Heart left ventricle (tissue), 13 donors: ENCODE data around the gene LRRC63.

ENCODE experiments used
- POLR2A ChIP-seq, 2 donors: fragments of 450-650 bp; IDR thresholded peaks; one replicate each; pipeline ENCODE4 v1.6.1; 2017; ENCODE audit warnings: antibody characterized with exemption in 2 of 2, mild to moderate bottlenecking in 2 of 2, moderate library complexity in 2 of 2
- TF ChIP-seq, protein P1 (sequence below), 12 donors: fragments of 200-600 bp; sonication (generic) in 4 of 12; IDR thresholded peaks; one replicate each; pipeline versions ENCODE4 v1.5.0 to v1.8.0; 2018 to 2022; ENCODE audit warnings: antibody characterized with exemption in 12 of 12, mild to moderate bottlenecking in 5 of 12
- donor health status: ischemic (EF 13 %, LVEDD 7.1; RV severe dilation, severe dysfunction).
- donor health status: DM: no; HTN: yes; CAD: no.
- donor health status: DM: no; HTN: no; CAD: no.
- donor health status: ischemic (EF 25% LVEDD 6.9; RV normal size, moderate dysfunction).
- donor health status: ischemic (EF 25% LVEDD 5.7; RV mildly dilated, moderate dysfunction).
- donor health status: ischemic (EF 35%, LVEDD 5.7; RV mildly dilated, moderate dysfunction).
- donor health status: nonischemic (EF 11% LVEDD 7.7; RV severe dilation, severe dysfunction).
- donor health status: DM: yes; HTN: yes; CAD: no.
- donor health status: PGD.
- donor health status: ischemic (EF 29% LVEDD 5.4; RV normal size, mild dysfunction).
- donor health status: nonischemic (EF 23%, LVEDD 6.1; RV moderate dilation, normal function).

- TF ChIP-seq, protein P1, sequence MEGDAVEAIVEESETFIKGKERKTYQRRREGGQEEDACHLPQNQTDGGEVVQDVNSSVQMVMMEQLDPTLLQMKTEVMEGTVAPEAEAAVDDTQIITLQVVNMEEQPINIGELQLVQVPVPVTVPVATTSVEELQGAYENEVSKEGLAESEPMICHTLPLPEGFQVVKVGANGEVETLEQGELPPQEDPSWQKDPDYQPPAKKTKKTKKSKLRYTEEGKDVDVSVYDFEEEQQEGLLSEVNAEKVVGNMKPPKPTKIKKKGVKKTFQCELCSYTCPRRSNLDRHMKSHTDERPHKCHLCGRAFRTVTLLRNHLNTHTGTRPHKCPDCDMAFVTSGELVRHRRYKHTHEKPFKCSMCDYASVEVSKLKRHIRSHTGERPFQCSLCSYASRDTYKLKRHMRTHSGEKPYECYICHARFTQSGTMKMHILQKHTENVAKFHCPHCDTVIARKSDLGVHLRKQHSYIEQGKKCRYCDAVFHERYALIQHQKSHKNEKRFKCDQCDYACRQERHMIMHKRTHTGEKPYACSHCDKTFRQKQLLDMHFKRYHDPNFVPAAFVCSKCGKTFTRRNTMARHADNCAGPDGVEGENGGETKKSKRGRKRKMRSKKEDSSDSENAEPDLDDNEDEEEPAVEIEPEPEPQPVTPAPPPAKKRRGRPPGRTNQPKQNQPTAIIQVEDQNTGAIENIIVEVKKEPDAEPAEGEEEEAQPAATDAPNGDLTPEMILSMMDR (IDR thresholded peaks at IDR 0.05) = no peak
- TF ChIP-seq POLR2A (IDR thresholded peaks at IDR 0.05) = no peak
These were observed 53.6 kb downstream of the LRRC63 start for GRCh38 chr13:46265292-46265691.
